Mammary epithelial cell (primary cell): ENCODE measurements around the gene RBP5.

Experiments used
- EZH2 ChIP-seq: IDR thresholded peaks from 2 replicates; pipeline ENCODE4 v1.6.1; 2012; ENCODE audit warnings: low read length, inconsistent platforms, borderline replicate concordance
- TF ChIP-seq, protein P1 (sequence below), 2 donors: IDR thresholded peaks in 1 of 2; conservative IDR thresholded peaks in 1 of 2; 2 replicates each; pipeline ENCODE4 v1.5.1; 2011 to 2012; ENCODE audit warnings: inconsistent platforms in 2 of 2, low read length in 2 of 2, mild to moderate bottlenecking in 2 of 2, control low read depth in 1 of 2, low read depth in 1 of 2; ENCODE audit not compliant: insufficient read depth in 1 of 2; ENCODE audit errors: extremely low read depth in 1 of 2

DNA sequence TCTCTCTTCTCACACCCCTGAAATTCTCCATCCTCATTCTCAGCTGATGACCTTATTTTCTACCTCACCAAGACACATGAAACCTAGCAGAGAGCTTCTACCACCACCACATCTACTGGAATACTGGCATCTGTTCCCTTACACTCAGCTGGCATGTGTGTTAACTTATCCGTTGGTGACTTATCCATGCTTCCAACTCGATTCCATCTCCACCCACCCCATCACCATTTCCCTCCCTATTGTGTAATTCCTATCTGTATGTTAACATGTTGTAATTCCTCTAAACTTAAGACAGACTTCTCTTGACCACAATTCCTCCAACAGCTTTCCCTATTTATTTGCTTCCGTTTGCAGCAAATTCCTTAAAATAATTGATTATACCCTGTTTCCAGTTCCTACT lies 52.8 kb downstream of the RBP5 start:
- TF ChIP-seq, protein P1, sequence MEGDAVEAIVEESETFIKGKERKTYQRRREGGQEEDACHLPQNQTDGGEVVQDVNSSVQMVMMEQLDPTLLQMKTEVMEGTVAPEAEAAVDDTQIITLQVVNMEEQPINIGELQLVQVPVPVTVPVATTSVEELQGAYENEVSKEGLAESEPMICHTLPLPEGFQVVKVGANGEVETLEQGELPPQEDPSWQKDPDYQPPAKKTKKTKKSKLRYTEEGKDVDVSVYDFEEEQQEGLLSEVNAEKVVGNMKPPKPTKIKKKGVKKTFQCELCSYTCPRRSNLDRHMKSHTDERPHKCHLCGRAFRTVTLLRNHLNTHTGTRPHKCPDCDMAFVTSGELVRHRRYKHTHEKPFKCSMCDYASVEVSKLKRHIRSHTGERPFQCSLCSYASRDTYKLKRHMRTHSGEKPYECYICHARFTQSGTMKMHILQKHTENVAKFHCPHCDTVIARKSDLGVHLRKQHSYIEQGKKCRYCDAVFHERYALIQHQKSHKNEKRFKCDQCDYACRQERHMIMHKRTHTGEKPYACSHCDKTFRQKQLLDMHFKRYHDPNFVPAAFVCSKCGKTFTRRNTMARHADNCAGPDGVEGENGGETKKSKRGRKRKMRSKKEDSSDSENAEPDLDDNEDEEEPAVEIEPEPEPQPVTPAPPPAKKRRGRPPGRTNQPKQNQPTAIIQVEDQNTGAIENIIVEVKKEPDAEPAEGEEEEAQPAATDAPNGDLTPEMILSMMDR (conservative IDR thresholded peaks at IDR 0.05 in 1 of 2, IDR thresholded peaks at IDR 0.05 in 1 of 2; ENCODE audit: extremely low read depth in 1 of 2, insufficient read depth in 1 of 2, low read depth in 1 of 2, low read length in 2 of 2): no peak
- TF ChIP-seq EZH2: no peak
